ENCODE measurements around the gene FARS2.
"Not testable (repeated sequence)": the region's sequence is repeated elsewhere in the genome, so short reads cannot be mapped to it uniquely, and the experiment has no call there.

FARS2 gene

GRCh38 chr6:5673019-5673790 lies 411.9 kb downstream of the FARS2 start:
- no peak for DNase-seq

- no peak for DNase-seq
Observed at GRCh38 chr6:5674141-5674540, 412.8 kb downstream of the FARS2 start.

- no peak for DNase-seq
Observed at GRCh38 chr6:5674721-5675120, 413.4 kb downstream of the FARS2 start.

GRCh38 chr6:5676701-5677100 lies 415.4 kb downstream of the FARS2 start:
- no peak for DNase-seq

GRCh38 chr6:5677219-5678000 lies 416.1 kb downstream of the FARS2 start:
- no peak for DNase-seq

GRCh38 chr6:5679270-5679669 lies 418.0 kb downstream of the FARS2 start:
- DNase-seq, result no peak

GRCh38 chr6:5679691-5680090 lies 418.4 kb downstream of the FARS2 start:
- no peak for DNase-seq

GRCh38 chr6:5680095-5680494 lies 418.8 kb downstream of the FARS2 start:
- no peak for DNase-seq

GRCh38 chr6:5681480-5681879 lies 420.2 kb downstream of the FARS2 start:
- no peak for DNase-seq

GRCh38 chr6:5682530-5682929 lies 421.2 kb downstream of the FARS2 start:
- DNase-seq, result no peak

GRCh38 chr6:5683747-5684146 lies 422.4 kb downstream of the FARS2 start:
- not testable (repeated sequence) for DNase-seq

- no peak for DNase-seq
Observed at GRCh38 chr6:5684320-5685053, 423.2 kb downstream of the FARS2 start.

GRCh38 chr6:5693225-5694145 lies 432.2 kb downstream of the FARS2 start:
- no peak for DNase-seq

GRCh38 chr6:5695260-5696245 lies 434.2 kb downstream of the FARS2 start:
- DNase-seq, result no peak

- DNase-seq, result no peak
Observed at GRCh38 chr6:5697508-5697907, 436.2 kb downstream of the FARS2 start.

GRCh38 chr6:5698318-5698717 lies 437.0 kb downstream of the FARS2 start:
- DNase-seq, result no peak

GRCh38 chr6:5699064-5699463 lies 437.8 kb downstream of the FARS2 start:
- not testable (repeated sequence) for DNase-seq

- no peak for DNase-seq
Observed at GRCh38 chr6:5701174-5701573, 439.9 kb downstream of the FARS2 start.

GRCh38 chr6:5704708-5705107 lies 443.4 kb downstream of the FARS2 start:
- no peak for DNase-seq

- DNase-seq, result no peak
Observed at GRCh38 chr6:5705252-5705651, 443.9 kb downstream of the FARS2 start.
